Measurements from ENCODE around the gene COPS3.

DNA sequence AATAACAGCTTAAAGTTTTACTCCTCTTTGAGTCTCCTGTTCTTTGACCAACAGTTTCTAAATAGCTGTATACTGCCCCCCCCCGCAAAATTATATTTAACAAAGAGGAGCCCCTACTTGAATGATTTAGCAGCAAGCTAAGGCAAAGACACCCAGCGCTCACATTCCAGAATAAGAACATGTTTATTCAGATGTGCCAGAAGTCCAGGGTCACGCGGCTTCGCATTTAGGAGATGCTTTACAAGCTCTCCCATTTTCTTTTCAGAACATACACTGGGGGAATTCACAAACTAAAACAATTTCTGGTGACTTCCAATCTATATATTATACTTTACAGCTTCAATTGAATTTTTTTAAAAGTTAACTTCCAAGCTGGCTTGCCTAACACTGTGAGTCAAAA is 80.2 kb downstream of the COPS3 start:
- TF ChIP-seq, protein P1, sequence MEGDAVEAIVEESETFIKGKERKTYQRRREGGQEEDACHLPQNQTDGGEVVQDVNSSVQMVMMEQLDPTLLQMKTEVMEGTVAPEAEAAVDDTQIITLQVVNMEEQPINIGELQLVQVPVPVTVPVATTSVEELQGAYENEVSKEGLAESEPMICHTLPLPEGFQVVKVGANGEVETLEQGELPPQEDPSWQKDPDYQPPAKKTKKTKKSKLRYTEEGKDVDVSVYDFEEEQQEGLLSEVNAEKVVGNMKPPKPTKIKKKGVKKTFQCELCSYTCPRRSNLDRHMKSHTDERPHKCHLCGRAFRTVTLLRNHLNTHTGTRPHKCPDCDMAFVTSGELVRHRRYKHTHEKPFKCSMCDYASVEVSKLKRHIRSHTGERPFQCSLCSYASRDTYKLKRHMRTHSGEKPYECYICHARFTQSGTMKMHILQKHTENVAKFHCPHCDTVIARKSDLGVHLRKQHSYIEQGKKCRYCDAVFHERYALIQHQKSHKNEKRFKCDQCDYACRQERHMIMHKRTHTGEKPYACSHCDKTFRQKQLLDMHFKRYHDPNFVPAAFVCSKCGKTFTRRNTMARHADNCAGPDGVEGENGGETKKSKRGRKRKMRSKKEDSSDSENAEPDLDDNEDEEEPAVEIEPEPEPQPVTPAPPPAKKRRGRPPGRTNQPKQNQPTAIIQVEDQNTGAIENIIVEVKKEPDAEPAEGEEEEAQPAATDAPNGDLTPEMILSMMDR (conservative IDR thresholded peaks at IDR 0.05): no peak
- no peak for TF ChIP-seq EZH2 (IDR thresholded peaks at IDR 0.05; ENCODE audit: low read depth)
